ENCODE data around the gene TRPM2.
"Not testable (repeated sequence)": the region's sequence is repeated elsewhere in the genome, so short reads cannot be mapped to it uniquely, and the experiment has no call there.

The TRPM2 gene

DNA sequence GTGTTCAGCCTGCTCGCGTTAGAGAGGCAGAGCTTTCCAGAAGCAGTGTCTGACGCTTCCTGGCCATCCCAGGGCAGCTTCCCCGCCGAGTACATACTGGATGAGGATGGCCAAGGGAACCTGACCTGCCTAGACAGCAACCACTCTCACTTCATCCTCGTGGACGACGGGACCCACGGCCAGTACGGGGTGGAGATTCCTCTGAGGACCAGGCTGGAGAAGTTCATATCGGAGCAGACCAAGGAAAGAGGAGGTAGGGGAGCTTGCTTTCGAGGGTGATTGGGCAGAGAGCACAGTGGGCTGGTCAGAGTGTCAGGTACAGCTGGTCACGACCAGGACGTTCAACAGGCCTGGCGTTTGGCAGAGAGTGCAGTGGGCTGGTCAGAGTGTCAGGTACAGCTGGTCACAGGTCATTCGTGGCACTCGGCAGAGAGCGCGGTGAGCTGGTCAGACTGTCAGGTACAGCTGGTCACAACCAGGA, 22.4 kb downstream of the TRPM2 start:
- no peak for DNase-seq

GRCh38 chr21:44376606-44377005, 23.2 kb downstream of the TRPM2 start:
- DNase-seq: no peak

DNA sequence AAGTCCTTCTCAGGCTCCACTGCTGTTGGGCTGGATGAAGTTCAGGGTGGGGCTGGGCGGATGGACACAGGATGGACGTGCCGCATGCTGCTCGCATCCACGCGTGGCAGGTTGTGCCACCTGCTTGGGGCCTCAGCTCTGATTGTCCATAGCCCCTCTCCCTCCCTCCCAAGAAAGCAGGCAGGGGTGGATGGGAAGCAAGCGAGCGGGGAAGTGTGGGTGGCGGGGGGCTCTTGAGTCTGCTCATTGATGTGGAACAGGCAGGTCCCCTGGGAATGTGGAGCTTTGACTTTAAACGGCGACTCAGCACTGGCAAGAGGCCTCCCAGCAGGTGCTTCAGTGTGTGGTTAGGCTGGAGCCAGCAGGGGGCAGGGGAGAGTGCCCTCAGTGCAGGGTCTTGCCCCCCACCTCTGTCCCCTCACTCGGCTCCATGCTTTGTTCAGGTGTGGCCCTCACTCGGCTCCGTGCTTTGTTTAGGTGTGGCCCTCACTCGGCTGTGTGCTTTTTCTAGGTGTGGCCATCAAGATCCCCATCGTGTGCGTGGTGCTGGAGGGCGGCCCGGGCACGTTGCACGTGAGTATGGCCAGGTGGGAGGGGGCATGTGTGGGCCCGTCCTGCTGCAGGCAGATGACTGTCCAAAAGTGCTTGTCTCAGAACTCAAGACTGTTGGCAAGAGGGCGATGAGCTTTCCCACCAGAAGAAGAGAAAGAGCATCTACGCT, 23.9 kb downstream of the TRPM2 start:
- DNase-seq: no peak

DNA sequence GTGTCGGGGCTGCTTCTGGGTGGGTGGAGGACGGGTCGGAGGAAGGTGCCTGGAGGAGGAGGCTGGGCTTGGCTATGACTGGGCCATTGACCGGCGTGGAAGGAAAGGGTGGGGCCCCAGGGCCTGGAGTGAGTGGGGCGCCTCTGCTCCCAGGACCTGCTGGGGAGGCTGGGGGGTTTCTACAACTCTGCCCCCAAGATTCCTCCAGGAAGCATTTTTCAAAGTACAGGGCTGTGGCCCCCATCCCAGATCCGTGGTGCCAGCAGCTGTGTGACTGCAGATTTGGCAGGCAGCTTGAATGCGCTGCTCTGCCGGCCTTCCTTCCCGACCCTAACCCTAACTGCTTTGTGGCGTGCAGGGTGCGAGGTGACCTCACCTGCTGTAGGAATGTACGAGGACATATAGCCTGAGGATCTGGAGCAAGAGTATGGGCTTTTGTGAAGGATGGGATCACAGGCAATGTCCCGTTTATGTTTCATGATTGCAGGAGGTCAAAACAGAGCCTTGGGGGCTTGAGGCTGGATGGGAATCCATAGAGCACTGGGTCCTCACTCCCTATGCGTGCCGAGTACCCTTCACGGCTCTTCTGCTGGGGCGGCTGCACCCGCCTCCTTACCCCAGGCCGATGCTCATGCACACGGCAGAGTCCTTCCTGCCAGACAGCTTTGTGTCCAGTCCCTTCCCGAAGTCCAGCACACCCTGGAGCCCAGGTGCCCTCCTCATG, 24.7 kb downstream of the TRPM2 start:
- DNase-seq: no peak

- DNase-seq: no peak
Measured at GRCh38 chr21:44378646-44379514, 25.5 kb downstream of the TRPM2 start.

DNA sequence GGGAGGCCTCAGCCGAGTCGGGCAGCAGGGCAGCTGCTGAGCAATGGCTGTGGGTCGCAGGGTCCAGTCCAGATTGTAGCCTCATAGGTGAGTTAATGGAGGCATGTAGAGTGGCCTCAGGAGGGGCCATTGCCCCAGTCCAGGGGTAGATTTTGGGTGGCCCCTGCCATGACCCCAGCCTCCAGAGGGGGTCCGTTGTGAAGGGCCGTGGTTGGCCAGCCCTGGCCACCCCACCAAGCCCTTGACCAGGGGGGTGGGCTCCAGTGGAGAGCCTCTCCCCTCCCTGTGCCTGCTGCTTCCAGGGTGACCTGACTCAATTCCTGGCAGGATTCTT, 26.1 kb downstream of the TRPM2 start:
- DNase-seq: no peak

DNA sequence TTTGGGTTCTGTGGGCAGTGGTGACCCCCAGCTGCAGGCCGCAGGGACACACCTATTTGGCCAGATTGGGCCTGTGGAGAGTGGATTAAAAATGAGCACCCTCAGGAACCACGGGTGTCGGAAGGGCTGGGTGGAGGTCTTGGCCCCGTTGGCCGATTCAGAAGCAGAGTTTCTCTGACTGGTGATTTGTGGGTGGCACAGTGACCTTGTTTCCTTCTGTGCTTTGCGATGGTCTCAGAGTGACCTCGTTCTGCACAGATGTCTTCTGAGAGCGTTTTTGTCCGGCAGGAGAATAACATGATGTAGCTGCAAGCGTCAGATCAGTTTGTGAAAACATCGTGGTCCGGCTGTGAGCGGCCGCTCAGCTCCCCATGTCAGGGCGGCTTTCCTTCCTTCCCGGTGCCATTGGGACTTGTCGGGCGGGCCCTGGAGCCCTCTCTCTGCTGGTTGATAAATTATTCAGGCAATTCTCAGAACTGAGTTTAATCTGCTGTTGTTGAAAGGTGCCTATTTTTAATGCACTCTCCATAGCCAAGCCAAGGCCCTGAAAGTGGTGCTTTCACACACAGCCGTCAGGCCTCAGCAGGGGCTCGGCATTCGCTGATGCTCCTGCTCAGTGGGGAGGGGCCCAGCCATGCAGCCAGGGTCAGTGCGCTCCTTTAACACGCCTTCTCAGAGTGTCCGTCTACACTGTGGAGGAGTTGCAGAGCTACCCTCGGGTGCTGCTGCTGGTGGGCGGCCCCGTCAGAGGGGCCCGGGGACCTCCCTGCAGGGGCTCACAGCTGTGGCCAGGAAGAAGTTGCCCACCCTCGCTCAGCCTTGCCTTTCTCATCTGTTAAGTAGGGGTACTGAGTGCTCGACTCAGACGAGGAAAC, 26.8 kb downstream of the TRPM2 start:
- DNase-seq: no peak

DNA sequence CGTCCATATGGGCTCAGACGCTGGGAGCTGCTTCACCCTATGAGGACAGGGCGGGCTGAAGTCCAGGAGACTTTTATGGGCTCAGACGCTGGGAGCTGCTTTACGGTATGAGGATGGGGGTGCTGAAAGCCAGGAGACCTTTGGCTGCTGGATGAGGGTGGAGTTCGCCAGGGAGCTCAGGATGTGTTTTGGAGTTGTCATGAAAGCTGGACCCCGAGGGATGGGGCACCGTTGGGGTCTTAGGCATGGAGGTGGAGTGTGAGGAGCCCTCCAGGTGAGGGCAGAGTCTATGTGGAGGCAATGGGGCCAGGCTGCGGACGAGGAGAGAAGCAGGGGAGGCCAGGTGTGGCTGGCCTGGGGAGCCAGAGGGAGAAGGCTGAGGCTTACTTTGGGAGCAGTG, 27.5 kb downstream of the TRPM2 start:
- DNase-seq: no peak

GRCh38 chr21:44381874-44382273, 28.5 kb downstream of the TRPM2 start:
- DNase-seq: no peak

DNA sequence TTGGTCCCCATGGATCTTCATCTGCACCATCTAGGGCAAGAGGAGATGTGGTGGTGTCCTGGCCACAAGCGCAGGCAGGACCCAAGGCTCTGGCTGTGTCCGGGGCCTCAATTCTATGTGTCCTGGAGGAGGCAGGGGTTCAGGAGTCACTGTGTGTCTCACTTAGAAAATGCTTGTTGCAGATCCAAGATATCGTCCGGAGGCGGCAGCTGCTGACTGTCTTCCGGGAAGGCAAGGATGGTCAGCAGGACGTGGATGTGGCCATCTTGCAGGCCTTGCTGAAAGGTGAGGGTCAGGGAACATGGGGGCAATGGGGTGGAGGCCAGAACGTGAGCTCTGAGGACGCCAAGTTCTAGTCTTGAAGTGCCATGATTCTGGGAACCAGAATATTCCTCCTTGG, 29.1 kb downstream of the TRPM2 start:
- no peak for DNase-seq

DNA sequence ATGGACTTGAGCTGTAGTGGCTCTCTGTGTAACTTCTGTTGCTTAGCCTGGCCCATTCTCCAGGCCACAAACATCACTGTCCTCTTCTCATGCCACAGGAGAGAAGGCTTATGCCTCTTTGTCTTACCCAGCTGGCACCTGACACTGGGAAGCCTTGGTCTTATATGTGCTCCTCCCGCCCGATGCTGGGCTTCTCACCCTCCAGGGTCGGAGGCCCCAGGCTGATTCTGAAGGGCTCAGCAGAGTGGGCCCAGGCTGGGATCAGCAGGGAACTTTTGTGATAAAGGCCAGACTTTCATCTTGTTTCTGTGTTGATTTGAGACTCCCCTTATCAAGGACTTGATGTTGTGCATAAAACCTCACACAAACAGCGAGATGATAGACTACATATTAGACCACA, 29.8 kb downstream of the TRPM2 start:
- no peak for DNase-seq

DNA sequence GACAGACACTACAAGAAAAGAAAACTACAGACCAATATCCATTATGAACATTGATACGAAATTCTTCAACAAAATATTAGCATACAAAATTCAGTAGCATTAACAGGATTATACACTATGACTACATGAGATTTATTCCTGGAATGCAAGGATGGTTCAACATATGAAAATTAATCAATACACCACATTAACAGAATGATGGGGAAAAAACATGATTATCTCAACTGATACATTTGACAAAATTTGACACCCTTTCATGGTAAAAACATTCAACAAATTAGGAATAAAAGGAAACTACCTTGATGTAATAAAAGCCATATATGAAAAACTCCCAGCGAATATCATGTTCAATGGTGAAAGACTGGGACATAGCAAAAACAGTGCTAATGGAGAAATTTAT, 31.5 kb downstream of the TRPM2 start:
- no peak for DNase-seq

DNA sequence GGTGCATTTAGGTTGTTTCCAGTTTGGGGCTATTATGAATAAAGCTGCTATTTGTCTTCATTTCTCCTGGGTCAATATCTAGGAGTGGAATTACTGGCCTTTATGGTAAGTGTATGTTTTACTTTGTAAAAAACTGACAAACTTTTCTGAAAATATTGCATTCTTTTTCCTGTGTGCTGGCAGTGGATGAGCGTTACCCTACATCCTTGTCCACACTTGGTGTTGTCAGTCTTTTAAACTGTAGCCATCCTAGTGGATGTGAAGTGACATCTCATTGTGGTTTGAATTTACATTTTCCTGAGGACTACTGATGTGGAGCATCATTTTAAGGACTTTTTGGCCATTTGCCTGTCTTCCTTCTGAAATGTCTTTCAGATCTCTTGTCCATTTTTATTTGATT, 35.9 kb downstream of the TRPM2 start:
- no peak for DNase-seq

GRCh38 chr21:44390886-44391285, 37.5 kb downstream of the TRPM2 start:
- DNase-seq: no peak

DNA sequence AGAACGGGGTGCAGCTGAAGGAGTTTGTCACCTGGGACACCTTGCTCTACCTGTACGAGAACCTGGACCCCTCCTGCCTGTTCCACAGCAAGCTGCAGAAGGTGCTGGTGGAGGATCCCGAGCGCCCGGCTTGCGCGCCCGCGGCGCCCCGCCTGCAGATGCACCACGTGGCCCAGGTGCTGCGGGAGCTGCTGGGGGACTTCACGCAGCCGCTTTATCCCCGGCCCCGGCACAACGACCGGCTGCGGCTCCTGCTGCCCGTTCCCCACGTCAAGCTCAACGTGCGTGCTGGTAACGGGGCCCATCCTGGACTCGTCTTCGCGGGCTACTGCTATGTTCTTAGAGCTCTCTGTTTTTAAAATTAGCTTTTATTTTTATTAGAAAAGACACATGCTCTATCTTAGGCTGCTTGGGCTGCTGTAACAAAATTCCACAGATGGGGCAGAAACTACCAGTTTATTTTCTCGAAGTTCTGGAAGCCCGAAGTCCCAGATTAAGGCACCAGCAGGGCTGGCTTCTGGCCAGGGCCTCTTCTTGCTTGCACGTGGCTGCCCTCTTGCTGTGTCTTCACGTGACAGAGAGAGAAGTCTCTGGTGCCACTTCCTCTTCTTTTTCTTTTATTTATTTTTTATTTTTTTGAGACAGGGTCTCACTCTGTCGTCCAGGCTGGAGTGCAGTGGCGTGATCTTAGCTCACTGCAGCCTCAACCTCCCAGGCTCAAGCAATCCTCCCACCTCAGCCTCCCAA, 38.1 kb downstream of the TRPM2 start:
- DNase-seq: no peak

DNA sequence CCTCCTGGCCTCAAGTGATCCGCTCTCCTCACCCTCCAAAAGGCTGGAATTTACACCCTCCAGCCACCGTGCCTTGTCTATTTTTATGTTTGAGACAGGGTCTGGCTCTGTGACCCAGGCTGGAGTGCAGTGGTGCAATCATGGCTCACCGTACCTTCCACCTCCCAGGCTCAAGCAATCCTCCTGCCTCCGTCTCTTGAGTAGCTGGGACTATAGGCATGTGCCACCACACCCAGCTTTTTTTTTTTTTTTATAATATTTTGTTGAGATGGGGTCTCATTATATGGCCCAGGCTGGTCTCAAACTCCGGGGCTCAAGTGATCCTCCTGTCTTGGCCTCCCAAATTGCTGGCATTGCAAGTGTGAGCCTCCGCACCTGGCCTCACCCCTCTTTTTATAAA, 38.8 kb downstream of the TRPM2 start:
- no peak for DNase-seq

GRCh38 chr21:44392916-44393315, 39.5 kb downstream of the TRPM2 start:
- DNase-seq: no peak

DNA sequence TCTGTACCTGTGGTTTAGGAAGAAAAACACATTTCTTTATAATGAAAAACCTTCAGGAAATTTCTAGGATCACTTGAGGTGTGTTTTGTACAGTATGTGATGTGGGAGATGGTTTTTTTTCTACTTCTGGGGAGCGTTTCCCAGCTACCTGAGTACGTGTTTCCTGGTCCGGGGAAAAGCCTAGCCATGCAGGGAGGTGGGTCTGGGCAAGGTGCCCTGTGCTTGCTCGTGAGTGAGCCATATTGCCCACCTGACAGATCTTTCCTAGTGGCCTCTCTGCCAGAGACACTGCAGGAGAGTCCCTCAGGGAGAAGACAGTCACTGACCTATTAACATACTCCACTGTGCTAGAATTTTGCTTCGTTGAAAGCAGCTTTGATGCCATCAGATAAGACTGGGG, 41.3 kb downstream of the TRPM2 start:
- no peak for DNase-seq

DNA sequence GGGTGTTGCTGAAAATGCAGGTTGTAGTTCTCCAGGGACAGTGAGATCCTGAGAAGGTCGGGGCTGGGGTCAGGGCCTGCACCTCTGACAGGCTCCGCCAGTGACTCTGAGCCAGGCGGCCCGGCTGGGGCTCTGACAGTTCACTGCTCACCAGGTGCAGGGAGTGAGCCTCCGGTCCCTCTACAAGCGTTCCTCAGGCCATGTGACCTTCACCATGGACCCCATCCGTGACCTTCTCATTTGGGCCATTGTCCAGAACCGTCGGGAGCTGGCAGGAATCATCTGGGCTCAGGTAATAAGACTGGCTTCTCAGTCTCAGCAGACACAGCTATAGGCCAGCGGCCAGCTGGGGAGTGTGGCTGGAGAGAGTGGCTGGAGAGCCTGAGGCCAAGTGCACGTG, 41.8 kb downstream of the TRPM2 start:
- DNase-seq: no peak

- DNase-seq: not testable (repeated sequence)
Measured at GRCh38 chr21:44396803-44397202, 43.4 kb downstream of the TRPM2 start.

DNA sequence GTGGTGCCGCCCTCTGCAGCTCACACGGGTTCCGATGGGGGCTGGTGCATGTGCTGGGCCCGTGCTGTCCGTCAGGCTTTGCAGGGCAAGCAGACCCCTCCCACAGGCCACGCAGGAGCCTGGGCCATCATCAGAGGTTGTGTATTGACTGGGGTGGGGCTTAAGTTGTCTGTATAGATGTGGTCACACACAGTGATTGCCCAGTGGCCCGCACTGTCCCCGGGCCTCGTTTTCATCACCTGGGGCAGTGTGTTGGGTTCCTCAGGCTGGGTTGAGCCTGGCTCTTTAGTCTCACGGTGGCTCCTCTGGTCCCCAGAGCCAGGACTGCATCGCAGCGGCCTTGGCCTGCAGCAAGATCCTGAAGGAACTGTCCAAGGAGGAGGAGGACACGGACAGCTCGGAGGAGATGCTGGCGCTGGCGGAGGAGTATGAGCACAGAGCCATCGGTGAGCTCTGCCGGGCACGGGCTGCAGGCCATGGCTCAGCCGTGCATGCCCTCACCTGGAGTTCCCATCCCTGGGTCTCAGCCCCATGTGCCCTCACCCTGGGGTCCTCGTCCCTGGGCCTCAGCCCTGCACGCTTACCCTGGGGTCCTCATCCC, 44.1 kb downstream of the TRPM2 start:
- DNase-seq: no peak

DNA sequence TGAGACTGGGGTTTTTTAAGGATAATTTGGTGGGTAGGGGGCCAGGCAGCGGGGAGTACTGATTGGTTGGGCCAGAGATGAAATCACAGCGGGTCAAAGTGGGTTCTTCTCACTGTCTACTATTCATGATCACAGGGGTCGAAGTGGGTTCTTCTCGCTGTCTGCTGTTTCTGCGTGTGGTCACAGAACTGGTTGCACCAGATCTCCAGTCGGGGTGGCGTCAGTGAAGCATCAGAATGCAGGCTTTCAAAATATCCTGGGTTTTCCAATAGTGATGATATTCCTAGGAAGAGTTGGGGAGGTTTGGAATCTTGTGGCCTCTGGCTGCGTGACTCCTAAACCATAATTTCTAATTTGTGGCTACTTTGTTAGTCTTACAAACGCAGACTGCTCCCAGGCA, 45.1 kb downstream of the TRPM2 start:
- no peak for DNase-seq

Measured in midbrain (tissue), 1 donor.